AG09319 (cell line): ENCODE data around the gene BTBD10.

Source experiments
- DNase-seq: peaks from one replicate; pipeline ENCODE4 v3.0.0-alpha.2; 2010; ENCODE audit warnings: low read depth; ENCODE audit errors: extremely low read depth
- TF ChIP-seq, protein P1 (sequence below): IDR thresholded peaks from 2 replicates; pipeline ENCODE4 v1.5.1; 2011; ENCODE audit warnings: low read depth, mild to moderate bottlenecking, inconsistent platforms, low read length, moderate library complexity

The BTBD10 gene

DNA sequence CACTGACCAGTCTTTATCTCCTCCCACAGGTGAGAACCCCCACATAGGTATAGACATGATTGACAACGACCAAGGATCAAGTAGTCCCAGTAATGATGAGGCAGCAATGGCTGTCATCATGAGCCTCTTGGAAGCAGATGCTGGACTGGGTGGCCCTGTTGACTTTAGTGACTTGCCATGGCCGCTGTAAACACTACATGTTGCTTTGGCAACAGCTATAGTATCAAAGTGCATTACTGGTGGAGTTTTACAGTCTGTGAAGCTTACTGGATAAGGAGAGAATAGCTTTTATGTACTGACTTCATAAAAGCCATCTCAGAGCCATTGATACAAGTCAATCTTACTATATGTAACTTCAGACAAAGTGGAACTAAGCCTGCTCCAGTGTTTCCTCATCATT is 76.5 kb downstream of the BTBD10 start:
- TF ChIP-seq, protein P1, sequence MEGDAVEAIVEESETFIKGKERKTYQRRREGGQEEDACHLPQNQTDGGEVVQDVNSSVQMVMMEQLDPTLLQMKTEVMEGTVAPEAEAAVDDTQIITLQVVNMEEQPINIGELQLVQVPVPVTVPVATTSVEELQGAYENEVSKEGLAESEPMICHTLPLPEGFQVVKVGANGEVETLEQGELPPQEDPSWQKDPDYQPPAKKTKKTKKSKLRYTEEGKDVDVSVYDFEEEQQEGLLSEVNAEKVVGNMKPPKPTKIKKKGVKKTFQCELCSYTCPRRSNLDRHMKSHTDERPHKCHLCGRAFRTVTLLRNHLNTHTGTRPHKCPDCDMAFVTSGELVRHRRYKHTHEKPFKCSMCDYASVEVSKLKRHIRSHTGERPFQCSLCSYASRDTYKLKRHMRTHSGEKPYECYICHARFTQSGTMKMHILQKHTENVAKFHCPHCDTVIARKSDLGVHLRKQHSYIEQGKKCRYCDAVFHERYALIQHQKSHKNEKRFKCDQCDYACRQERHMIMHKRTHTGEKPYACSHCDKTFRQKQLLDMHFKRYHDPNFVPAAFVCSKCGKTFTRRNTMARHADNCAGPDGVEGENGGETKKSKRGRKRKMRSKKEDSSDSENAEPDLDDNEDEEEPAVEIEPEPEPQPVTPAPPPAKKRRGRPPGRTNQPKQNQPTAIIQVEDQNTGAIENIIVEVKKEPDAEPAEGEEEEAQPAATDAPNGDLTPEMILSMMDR = no peak
- no peak for DNase-seq

DNA sequence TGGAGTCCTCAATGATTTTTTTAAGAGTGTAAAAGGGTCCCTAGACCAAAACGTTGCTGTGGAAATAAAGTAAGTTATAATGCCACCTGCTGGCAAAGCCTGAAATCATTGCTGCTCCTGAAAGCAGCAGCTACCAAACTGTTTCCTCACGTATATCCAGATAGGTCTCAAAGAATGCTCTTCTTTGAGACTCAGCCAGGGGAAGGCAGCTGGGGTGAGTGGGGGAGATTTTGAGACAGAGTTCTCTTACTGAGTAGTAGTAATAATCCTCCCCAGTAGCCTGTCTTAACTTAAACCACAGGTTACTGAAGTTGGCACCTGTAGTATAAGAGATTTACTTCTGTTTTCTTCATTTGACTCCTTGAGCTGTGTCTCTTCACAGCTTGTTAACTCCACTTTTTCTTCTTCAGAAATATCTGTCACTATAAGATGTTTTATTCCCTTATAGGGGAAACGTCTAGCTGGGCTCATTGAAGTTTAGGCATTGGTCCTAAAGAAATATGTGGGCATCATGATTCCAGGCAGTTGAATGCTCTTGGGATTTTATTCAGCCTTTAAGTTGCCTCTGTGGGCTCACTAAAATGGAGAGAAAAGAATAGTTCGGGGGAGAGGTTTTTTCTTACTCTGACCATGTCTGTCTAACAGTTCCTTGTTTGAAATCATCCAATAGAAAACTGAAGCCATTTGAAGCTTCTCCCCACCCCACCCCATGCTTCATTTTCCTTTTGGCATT is 77.9 kb downstream of the BTBD10 start:
- TF ChIP-seq, protein P1 = peak; percentile 69
- DNase-seq = peak; percentile 8

DNA sequence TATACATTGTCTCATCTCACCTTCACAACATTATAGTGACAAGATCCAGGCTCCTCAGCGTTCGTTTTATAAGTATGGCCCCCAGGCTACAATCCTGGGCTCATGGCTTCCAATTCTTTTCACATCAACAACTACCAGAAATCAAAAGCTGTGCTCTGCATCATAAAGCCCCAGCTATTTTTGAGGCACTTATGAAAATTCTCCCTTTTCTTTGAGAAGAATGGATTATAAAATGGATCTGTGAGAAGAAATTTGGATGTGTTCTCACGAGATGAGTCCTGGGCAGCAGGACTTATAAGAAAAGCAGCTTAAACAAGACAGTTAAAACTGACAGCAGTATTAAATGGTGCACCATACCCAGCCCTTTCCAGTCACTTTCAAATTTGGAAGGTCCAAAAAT is 80.3 kb downstream of the BTBD10 start:
- TF ChIP-seq, protein P1 = no peak
- no peak for DNase-seq

DNA sequence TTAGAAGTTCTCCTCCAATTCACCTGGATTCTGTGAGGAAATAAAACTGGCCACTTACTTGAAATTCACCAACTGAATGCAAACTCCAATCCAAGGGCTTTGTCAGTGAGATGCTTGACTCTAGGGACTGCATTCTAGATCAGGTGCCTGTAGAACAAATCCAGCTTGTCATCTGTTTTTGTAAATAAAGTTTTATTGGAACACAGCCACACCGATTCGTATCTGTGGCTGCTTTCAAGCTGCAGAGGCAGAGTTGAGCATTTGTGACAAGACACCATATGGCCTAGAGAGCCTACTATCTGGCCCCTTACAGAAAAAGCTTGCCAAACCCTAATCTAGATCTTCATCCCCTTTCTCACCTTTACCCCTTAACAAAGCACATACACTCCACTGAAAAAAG is 82.3 kb downstream of the BTBD10 start:
- no peak for DNase-seq
- TF ChIP-seq, protein P1 = no peak

DNA sequence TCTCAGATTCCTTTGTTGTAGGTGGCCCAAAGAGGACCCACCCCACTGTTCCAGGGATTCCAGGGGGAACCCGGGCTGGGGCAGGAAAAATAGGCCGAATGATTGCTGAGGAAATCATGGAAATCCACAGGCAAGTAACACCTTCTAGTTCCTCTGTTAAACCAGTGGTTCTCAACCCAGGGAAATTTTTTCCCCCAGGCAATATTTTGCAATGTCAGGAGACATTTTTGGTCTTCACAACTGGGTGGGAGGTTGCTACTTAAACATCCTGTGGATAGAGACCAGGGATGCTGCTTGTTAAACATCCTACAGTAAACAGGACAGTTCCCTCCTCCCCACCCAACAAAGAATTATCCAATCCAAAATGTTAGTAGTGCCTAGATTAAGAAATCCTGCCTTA is 84.7 kb downstream of the BTBD10 start:
- TF ChIP-seq, protein P1 = no peak
- no peak for DNase-seq

DNA sequence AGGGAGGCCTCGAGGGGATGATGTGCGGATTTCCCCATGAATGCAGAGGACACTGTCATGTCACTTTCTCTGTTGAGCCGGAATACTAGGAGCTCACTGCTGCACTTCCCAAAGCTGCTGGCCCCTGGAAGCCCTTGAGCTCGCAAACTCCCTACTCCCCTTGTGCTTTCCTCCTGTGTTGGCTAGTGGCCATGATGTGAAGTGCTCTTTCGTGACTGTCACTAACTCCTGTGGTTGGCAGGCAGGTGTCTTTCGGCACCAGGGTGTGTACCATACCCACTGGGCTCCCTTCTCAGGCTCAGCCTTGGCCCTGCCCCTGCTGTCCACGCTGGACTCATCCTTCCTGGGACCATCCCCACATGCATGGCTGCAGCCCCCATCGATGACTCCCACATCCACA is 86.2 kb downstream of the BTBD10 start:
- TF ChIP-seq, protein P1 = no peak
- DNase-seq = no peak

DNA sequence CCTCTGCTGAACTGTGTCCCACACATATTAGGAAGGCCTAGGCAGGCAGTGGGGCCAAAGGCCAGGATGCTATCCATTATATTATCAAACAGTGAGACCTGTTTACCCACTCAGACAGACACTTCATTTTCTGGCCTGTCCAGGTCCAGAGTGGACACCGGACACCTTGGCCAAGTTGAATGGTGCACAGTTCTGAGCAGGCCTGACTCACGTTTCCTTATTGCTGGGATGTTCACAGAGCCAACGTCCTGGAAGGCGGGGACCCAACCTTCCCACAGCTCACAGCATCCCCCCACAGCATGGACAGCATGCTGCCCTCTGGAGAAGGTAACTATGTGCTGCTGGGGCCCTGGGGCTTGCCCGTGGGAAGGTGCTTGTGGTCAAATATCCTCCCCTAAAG is 86.6 kb downstream of the BTBD10 start:
- no peak for DNase-seq
- TF ChIP-seq, protein P1 = no peak
